Spleen (tissue), 7 donors: ENCODE measurements around the gene TNS1.
A peak's percentile ranks its signal among the peaks of the same experiment; 100 is the strongest.

ENCODE experiments used
- POLR2A ChIP-seq, 3 donors: fragments of 450-650 bp; IDR thresholded peaks; one replicate each; pipeline ENCODE4 v1.5.1; 2017; ENCODE audit warnings: antibody characterized with exemption in 3 of 3, mild to moderate bottlenecking in 1 of 3
- POLR2AphosphoS5 ChIP-seq, 3 donors: sonication (generic); formaldehyde crosslinking; IDR thresholded peaks; one replicate each; pipeline ENCODE4 v1.5.1; 2017; ENCODE audit warnings: antibody characterized with exemption in 3 of 3
- TF ChIP-seq, protein P1 (sequence below), 11 experiments: fragments of 200-600 bp in 7 of 11; fragments of 450-650 bp in 4 of 11; sonication (generic) in 4 of 11; IDR thresholded peaks in 8 of 11; conservative IDR thresholded peaks in 3 of 11; 1 replicate in 7 of 11; 2 replicates in 4 of 11; pipeline versions ENCODE4 v1.4.0 to v1.8.0; 2016 to 2021; ENCODE audit warnings: antibody characterized with exemption in 11 of 11, inconsistent platforms in 4 of 11, mild to moderate bottlenecking in 1 of 11
- donor health status: DM: no; HTN: no; CAD: no; lungs with moderate emphysema.
- donor health status: DM: no; HTN: no; CAD: no.
- donor health status: DM: no; HTN: no; CAD: no.

DNA sequence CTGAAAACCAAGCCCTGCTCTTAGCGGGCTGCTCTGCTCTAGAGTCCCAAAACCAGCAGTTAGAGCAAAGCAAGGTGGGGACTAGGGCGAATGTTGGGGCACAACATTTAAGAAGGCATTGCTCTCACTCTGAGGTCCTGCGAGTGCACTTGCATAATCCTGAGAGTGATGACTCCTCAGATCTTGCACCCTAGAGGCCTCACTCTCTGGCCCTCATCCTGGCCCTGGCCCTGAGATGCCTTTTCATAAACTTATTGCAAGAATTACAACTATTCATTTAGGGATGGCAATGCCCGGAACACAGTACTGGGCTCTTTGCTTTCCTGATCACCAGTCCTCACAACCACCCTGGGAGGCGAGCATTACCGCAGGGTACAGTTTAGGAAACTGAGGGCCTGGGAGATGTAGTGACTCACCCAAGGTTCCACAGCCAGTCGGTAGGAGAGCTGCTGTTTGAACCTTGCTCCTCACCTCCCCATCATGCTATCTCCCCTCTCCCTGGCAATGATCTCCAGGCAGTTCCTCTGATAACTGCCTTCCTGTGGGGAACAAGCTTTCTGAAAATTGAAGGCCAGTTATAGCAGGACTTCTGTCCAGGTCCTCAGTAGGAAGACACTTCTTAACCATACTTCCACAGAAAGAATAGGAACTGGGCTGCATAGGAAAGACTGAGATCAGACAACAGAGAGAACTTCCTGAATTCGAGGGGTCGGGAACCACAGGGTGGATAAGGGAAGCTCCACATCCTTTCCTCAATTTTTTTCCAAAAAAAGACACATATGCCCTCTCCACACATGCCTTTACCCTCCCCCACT, 91.3 kb downstream of the TNS1 start:
- TF ChIP-seq POLR2AphosphoS5 (IDR thresholded peaks at IDR 0.05), result peak in 1 of 3 donors; percentile 27
- TF ChIP-seq, protein P1, sequence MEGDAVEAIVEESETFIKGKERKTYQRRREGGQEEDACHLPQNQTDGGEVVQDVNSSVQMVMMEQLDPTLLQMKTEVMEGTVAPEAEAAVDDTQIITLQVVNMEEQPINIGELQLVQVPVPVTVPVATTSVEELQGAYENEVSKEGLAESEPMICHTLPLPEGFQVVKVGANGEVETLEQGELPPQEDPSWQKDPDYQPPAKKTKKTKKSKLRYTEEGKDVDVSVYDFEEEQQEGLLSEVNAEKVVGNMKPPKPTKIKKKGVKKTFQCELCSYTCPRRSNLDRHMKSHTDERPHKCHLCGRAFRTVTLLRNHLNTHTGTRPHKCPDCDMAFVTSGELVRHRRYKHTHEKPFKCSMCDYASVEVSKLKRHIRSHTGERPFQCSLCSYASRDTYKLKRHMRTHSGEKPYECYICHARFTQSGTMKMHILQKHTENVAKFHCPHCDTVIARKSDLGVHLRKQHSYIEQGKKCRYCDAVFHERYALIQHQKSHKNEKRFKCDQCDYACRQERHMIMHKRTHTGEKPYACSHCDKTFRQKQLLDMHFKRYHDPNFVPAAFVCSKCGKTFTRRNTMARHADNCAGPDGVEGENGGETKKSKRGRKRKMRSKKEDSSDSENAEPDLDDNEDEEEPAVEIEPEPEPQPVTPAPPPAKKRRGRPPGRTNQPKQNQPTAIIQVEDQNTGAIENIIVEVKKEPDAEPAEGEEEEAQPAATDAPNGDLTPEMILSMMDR (IDR thresholded peaks at IDR 0.05 in 8 of 11, conservative IDR thresholded peaks at IDR 0.05 in 3 of 11), result no peak
- TF ChIP-seq POLR2A (IDR thresholded peaks at IDR 0.05), result no peak
